Ishikawa (cell line): ENCODE data around the gene SPINT2.

Experiments
- CEBPB ChIP-seq: IDR thresholded peaks from 2 replicates; pipeline ENCODE4 v1.6.1; 2012
- CREB1 ChIP-seq: IDR thresholded peaks from 2 replicates; pipeline ENCODE4 v1.6.1; 2012; ENCODE audit warnings: low read depth
- EGR1 ChIP-seq: IDR thresholded peaks from 2 replicates; pipeline ENCODE4 v1.6.1; 2012
- EP300 ChIP-seq: IDR thresholded peaks from 2 replicates; pipeline ENCODE4 v1.6.1; 2012; ENCODE audit warnings: borderline replicate concordance
- FOXM1 ChIP-seq: IDR thresholded peaks from 2 replicates; pipeline ENCODE4 v1.6.1; 2012; ENCODE audit warnings: low read depth, borderline replicate concordance
- MAX ChIP-seq: IDR thresholded peaks from 2 replicates; pipeline ENCODE4 v1.6.1; 2012
- NFIC ChIP-seq: IDR thresholded peaks from 2 replicates; pipeline ENCODE4 v1.6.1; 2012
- RAD21 ChIP-seq: IDR thresholded peaks from 2 replicates; pipeline ENCODE4 v1.6.1; 2012; ENCODE audit warnings: low read depth
- TAF1 ChIP-seq: IDR thresholded peaks from 2 replicates; pipeline ENCODE4 v1.6.1; 2012; ENCODE audit warnings: low read depth, mild to moderate bottlenecking
- TCF12 ChIP-seq: IDR thresholded peaks from 2 replicates; pipeline ENCODE4 v1.6.1; 2012; ENCODE audit warnings: low read depth
- TEAD4 ChIP-seq: IDR thresholded peaks from 2 replicates; pipeline ENCODE4 v1.6.1; 2012
- USF1 ChIP-seq: IDR thresholded peaks from 2 replicates; pipeline ENCODE4 v1.6.1; 2012
- YY1 ChIP-seq: IDR thresholded peaks from 2 replicates; pipeline ENCODE4 v1.6.1; 2012; ENCODE audit warnings: low read depth
- ZBTB7A ChIP-seq: IDR thresholded peaks from 2 replicates; pipeline ENCODE4 v1.6.1; 2012; ENCODE audit warnings: low read depth
- TF ChIP-seq, protein P1 (sequence below): IDR thresholded peaks from 2 replicates; pipeline ENCODE4 v1.6.1; 2012; ENCODE audit warnings: low read depth, mild to moderate bottlenecking

The SPINT2 gene

GRCh38 chr19:38221421-38221820 is 43.0 kb upstream of the SPINT2 start:
- TF ChIP-seq NFIC: no peak
- no peak for TF ChIP-seq TEAD4
- TF ChIP-seq CEBPB: no peak
- no peak for TF ChIP-seq YY1
- TF ChIP-seq MAX: no peak
- TF ChIP-seq EP300: no peak
- no peak for TF ChIP-seq RAD21
- TF ChIP-seq USF1: no peak
- no peak for TF ChIP-seq FOXM1
- TF ChIP-seq ZBTB7A: no peak
- TF ChIP-seq, protein P1, sequence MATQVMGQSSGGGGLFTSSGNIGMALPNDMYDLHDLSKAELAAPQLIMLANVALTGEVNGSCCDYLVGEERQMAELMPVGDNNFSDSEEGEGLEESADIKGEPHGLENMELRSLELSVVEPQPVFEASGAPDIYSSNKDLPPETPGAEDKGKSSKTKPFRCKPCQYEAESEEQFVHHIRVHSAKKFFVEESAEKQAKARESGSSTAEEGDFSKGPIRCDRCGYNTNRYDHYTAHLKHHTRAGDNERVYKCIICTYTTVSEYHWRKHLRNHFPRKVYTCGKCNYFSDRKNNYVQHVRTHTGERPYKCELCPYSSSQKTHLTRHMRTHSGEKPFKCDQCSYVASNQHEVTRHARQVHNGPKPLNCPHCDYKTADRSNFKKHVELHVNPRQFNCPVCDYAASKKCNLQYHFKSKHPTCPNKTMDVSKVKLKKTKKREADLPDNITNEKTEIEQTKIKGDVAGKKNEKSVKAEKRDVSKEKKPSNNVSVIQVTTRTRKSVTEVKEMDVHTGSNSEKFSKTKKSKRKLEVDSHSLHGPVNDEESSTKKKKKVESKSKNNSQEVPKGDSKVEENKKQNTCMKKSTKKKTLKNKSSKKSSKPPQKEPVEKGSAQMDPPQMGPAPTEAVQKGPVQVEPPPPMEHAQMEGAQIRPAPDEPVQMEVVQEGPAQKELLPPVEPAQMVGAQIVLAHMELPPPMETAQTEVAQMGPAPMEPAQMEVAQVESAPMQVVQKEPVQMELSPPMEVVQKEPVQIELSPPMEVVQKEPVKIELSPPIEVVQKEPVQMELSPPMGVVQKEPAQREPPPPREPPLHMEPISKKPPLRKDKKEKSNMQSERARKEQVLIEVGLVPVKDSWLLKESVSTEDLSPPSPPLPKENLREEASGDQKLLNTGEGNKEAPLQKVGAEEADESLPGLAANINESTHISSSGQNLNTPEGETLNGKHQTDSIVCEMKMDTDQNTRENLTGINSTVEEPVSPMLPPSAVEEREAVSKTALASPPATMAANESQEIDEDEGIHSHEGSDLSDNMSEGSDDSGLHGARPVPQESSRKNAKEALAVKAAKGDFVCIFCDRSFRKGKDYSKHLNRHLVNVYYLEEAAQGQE: no peak
- TF ChIP-seq EGR1: no peak
- TF ChIP-seq CREB1: no peak
- no peak for TF ChIP-seq TCF12
- TF ChIP-seq TAF1: no peak

GRCh38 chr19:38221919-38222830 is 42.2 kb upstream of the SPINT2 start:
- no peak for TF ChIP-seq EP300
- TF ChIP-seq ZBTB7A: no peak
- no peak for TF ChIP-seq RAD21
- TF ChIP-seq MAX: no peak
- no peak for TF ChIP-seq YY1
- no peak for TF ChIP-seq NFIC
- TF ChIP-seq, protein P1: no peak
- no peak for TF ChIP-seq TEAD4
- no peak for TF ChIP-seq CREB1
- no peak for TF ChIP-seq CEBPB

DNA sequence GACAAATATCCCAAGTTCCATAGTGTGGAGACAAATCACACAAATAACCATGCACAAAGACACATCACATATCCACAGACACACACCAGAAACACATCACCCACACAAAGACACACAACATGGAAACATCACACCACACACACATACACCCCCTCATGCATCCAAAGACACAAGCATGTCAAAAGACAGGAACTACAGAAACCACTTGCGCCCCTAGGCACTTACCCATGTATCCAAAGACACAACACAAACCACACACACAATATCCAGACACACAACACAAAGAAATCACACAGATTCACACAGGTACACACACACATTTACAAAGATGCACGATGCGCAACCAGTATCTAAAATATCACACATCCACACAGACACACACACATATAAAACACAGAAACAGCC is 41.3 kb upstream of the SPINT2 start:
- TF ChIP-seq TEAD4: no peak
- no peak for TF ChIP-seq MAX
- no peak for TF ChIP-seq TCF12
- no peak for TF ChIP-seq NFIC
- no peak for TF ChIP-seq TAF1
- TF ChIP-seq EP300: no peak
- no peak for TF ChIP-seq EGR1
- no peak for TF ChIP-seq FOXM1
- TF ChIP-seq CREB1: no peak
- TF ChIP-seq USF1: no peak
- TF ChIP-seq RAD21: no peak
- TF ChIP-seq, protein P1: no peak
- no peak for TF ChIP-seq YY1
- TF ChIP-seq ZBTB7A: no peak
- no peak for TF ChIP-seq CEBPB

GRCh38 chr19:38223617-38224013 is 40.8 kb upstream of the SPINT2 start:
- TF ChIP-seq ZBTB7A (no peak), RAD21 (no peak), CREB1 (no peak), EGR1 (no peak), YY1 (no peak), EP300 (no peak), TAF1 (no peak), MAX (no peak), FOXM1 (no peak), USF1 (no peak), CEBPB (no peak)
- TF ChIP-seq, protein P1: no peak
